Esophagus muscularis mucosa (tissue), 4 donors: ENCODE measurements around the gene LCNL1.

ENCODE experiments used
- EP300 ChIP-seq: sonication (generic); formaldehyde crosslinking; IDR thresholded peaks from one replicate; pipeline ENCODE4 v1.6.1; 2017; ENCODE audit warnings: antibody characterized with exemption
- POLR2A ChIP-seq: fragments of 450-650 bp; IDR thresholded peaks from one replicate; pipeline ENCODE4 v1.6.1; 2017; ENCODE audit warnings: antibody characterized with exemption, moderate library complexity, mild to moderate bottlenecking, low read depth
- POLR2AphosphoS5 ChIP-seq, 2 donors: sonication (generic); formaldehyde crosslinking; IDR thresholded peaks; one replicate each; pipeline ENCODE4 v1.6.1; 2017; ENCODE audit warnings: antibody characterized with exemption in 2 of 2
- TF ChIP-seq, protein P1 (sequence below), 3 experiments: fragments of 200-600 bp in 2 of 3; fragments of 450-650 bp in 1 of 3; sonication (generic) in 2 of 3; IDR thresholded peaks; one replicate each; pipeline ENCODE4 v1.5.1; 2017 to 2019; ENCODE audit warnings: antibody characterized with exemption in 3 of 3, mild to moderate bottlenecking in 2 of 3, moderate library complexity in 1 of 3

DNA sequence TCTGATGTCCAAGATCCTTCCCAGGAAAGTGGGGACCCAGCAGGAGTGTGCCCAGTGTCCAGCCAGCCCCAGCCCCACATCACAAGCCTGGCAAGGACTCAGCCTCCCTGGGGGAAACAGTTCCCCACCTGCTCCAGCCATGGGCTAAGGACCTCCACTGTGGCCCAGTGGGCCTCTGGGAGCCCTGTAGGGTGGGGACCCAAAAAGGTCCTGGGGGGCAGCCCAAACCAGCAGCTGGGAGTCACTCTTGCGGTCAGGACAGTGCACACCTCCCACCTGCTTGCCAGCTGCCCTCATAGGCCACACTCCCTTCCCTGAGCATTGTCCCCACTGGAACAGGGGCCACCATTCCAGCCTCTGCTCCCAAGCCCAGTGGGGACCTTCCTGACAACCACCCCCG is 43.6 kb downstream of the LCNL1 start:
- TF ChIP-seq POLR2AphosphoS5 (IDR thresholded peaks at IDR 0.05) (no peak), POLR2A (no peak), EP300 (no peak)
- TF ChIP-seq, protein P1, sequence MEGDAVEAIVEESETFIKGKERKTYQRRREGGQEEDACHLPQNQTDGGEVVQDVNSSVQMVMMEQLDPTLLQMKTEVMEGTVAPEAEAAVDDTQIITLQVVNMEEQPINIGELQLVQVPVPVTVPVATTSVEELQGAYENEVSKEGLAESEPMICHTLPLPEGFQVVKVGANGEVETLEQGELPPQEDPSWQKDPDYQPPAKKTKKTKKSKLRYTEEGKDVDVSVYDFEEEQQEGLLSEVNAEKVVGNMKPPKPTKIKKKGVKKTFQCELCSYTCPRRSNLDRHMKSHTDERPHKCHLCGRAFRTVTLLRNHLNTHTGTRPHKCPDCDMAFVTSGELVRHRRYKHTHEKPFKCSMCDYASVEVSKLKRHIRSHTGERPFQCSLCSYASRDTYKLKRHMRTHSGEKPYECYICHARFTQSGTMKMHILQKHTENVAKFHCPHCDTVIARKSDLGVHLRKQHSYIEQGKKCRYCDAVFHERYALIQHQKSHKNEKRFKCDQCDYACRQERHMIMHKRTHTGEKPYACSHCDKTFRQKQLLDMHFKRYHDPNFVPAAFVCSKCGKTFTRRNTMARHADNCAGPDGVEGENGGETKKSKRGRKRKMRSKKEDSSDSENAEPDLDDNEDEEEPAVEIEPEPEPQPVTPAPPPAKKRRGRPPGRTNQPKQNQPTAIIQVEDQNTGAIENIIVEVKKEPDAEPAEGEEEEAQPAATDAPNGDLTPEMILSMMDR (IDR thresholded peaks at IDR 0.05): no peak
